A673 (cell line): ENCODE measurements around the gene GNL3. TPM values are rescaled to one million over a fixed set of nuclear protein-coding genes. Genes with fewer than 3 reads are reported as not detected.

Source experiments
- BruUV-seq: library from RNA; stranded (reverse); fragments of 400-500 nt; replicated peaks from 2 replicates; lab custom pipeline; 2021; lab: Mats Ljungman, UMichigan
- CTCF ChIA-PET: fragments of 300-600 bp; sonication (Branson Sonifier 250); formaldehyde crosslinking; loops from one replicate; lab custom pipeline; 2022; ENCODE audit warnings: antibody characterized with exemption; lab: Charles Lee
- POLR2A ChIA-PET: fragments of 300-600 bp; sonication (Branson Sonifier 250); formaldehyde crosslinking; loops from one replicate; lab custom pipeline; 2022; ENCODE audit warnings: antibody characterized with exemption; ENCODE audit not compliant: low non-redundant PET; lab: Charles Lee
- DNase-seq: peaks from one replicate; pipeline ENCODE4 v3.0.0-alpha.2; 2015; ENCODE audit warnings: low spot score
- H3K27ac ChIP-seq: fragments of 200-600 bp; sonication (generic); 2 replicates; pipeline ENCODE4 v1.5.1; 2016; ENCODE audit warnings: mixed run types, low read depth, mild to moderate bottlenecking, mixed read lengths, antibody characterized with exemption, low read length; ENCODE audit not compliant: poor library complexity, severe bottlenecking
- H3K27me3 ChIP-seq: fragments of 200-600 bp; sonication (generic); replicated peaks from 2 replicates; pipeline ENCODE4 v1.6.1; 2017; ENCODE audit warnings: mixed run types, low read depth, mild to moderate bottlenecking, mixed read lengths, antibody characterized with exemption, low read length; ENCODE audit not compliant: insufficient read depth, poor library complexity
- H3K36me3 ChIP-seq: fragments of 200-600 bp; sonication (generic); 2 replicates; pipeline ENCODE4 v1.6.1; 2016; ENCODE audit warnings: mixed run types, mild to moderate bottlenecking, mixed read lengths, antibody characterized with exemption, low read length; ENCODE audit not compliant: insufficient read depth, poor library complexity, severe bottlenecking
- H3K4me1 ChIP-seq: fragments of 200-600 bp; sonication (generic); 2 replicates; pipeline ENCODE4 v1.6.1; 2017; ENCODE audit warnings: mixed run types, mild to moderate bottlenecking, mixed read lengths, antibody characterized with exemption, low read length; ENCODE audit not compliant: insufficient read depth, poor library complexity, severe bottlenecking
- H3K4me3 ChIP-seq: fragments of 200-600 bp; sonication (generic); 2 replicates; pipeline ENCODE4 v1.5.1; 2016; ENCODE audit warnings: low read depth, mixed run types, mild to moderate bottlenecking, mixed read lengths, low read length; ENCODE audit not compliant: poor library complexity, severe bottlenecking
- H3K9me3 ChIP-seq: fragments of 200-600 bp; sonication (generic); 2 replicates; pipeline ENCODE4 v1.6.1; 2016; ENCODE audit warnings: mixed run types, low read depth, mild to moderate bottlenecking, mixed read lengths, antibody characterized with exemption, low read length; ENCODE audit not compliant: poor library complexity, severe bottlenecking
- EZH2 ChIP-seq: fragments of 200-600 bp; sonication (generic); IDR thresholded peaks from 2 replicates; pipeline ENCODE4 v1.6.1; 2017; ENCODE audit warnings: borderline replicate concordance, low read depth, mild to moderate bottlenecking, mixed read lengths, antibody characterized with exemption, low read length; ENCODE audit not compliant: poor library complexity, severe bottlenecking
- intact Hi-C: fragments of 100-400 bp; cut with micrococcal nuclease; formaldehyde crosslinking; loops from one replicate; pipeline ENCODE4 v1.10.0; 2022; ENCODE audit not compliant: unreplicated experiment
- total RNA-seq: library from RNA; stranded (reverse); gene quantifications from 2 replicates; pipeline ENCODE4 v1.2.3, GENCODE V29; 2021
- TF ChIP-seq, protein P1 (sequence below): fragments of 300-800, 200-600 bp; sonication (generic); conservative IDR thresholded peaks from 2 replicates; pipeline ENCODE4 v1.5.1; 2017; ENCODE audit warnings: low read depth, mild to moderate bottlenecking, antibody characterized with exemption, low read length, moderate library complexity, mixed read lengths

GNL3 gene
- total RNA-seq, 1 experiment from 2014 or later, result 110 TPM

GRCh38 chr3:52649461-52650210 lies 36.2 kb upstream of the GNL3 start:
- POLR2A ChIA-PET, result no interaction called here

GRCh38 chr3:52650439-52650838 lies 35.4 kb upstream of the GNL3 start:
- no TSS peak for BruUV-seq
- POLR2A ChIA-PET, result no interaction called here
- Histone ChIP-seq H3K27ac (no peak overlapping the region), H3K27me3 (no peaks in the 10 kb centered on the region), H3K9me3 (no peaks in the 10 kb centered on the region), H3K4me3 (no peak overlapping the region), H3K4me1 (no peaks in the 10 kb centered on the region), H3K36me3 (peaks cover 14% of the 10 kb centered on the region)
- CTCF ChIA-PET, result no interaction called here
- intact Hi-C loops, result no loop called here
- DNase-seq, result no peak
- no peak for TF ChIP-seq EZH2
- TF ChIP-seq, protein P1, sequence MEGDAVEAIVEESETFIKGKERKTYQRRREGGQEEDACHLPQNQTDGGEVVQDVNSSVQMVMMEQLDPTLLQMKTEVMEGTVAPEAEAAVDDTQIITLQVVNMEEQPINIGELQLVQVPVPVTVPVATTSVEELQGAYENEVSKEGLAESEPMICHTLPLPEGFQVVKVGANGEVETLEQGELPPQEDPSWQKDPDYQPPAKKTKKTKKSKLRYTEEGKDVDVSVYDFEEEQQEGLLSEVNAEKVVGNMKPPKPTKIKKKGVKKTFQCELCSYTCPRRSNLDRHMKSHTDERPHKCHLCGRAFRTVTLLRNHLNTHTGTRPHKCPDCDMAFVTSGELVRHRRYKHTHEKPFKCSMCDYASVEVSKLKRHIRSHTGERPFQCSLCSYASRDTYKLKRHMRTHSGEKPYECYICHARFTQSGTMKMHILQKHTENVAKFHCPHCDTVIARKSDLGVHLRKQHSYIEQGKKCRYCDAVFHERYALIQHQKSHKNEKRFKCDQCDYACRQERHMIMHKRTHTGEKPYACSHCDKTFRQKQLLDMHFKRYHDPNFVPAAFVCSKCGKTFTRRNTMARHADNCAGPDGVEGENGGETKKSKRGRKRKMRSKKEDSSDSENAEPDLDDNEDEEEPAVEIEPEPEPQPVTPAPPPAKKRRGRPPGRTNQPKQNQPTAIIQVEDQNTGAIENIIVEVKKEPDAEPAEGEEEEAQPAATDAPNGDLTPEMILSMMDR, result no peak

More at GRCh38 chr3:52649461-52650210, 36.2 kb upstream of the GNL3 start:
- H3K27me3 ChIP-seq, result no peaks in the 10 kb centered on the region
- intact Hi-C loops, result no loop called here
- peaks cover 19% of the 10 kb centered on the region for H3K36me3 ChIP-seq
- H3K4me3 ChIP-seq, result no peak overlapping the region
- BruUV-seq, result no TSS peak
- no peaks in the 10 kb centered on the region for H3K9me3 ChIP-seq
- DNase-seq, result no peak
- no peak for TF ChIP-seq EZH2
- TF ChIP-seq, protein P1, result no peak
- H3K4me1 ChIP-seq, result no peaks in the 10 kb centered on the region
- CTCF ChIA-PET, result no interaction called here
- no peak overlapping the region for H3K27ac ChIP-seq

DNA sequence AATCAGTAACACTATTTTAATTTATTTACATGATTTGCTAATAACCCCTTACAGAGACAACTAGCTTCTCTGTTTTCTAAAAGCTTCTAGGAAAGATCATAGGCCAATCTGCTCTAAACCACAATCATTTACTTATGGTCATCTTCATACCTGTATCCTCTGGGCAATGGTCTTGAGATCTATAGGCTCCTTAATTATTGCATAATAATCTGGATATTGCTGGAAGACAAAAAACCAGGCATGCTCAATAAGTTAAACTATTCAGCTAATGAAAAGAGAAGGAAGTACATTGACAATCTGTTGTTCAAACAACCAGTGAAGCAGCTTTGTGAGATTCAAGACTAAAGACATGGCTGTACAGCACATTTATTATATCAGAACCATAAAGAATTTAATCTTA lies 34.2 kb upstream of the GNL3 start:
- Histone ChIP-seq H3K9me3 (no peaks in the 10 kb centered on the region), H3K27ac (no peak overlapping the region), H3K36me3 (peaks cover 9% of the 10 kb centered on the region), H3K4me1 (no peaks in the 10 kb centered on the region), H3K4me3 (no peak overlapping the region), H3K27me3 (no peaks in the 10 kb centered on the region)
- CTCF ChIA-PET, result no interaction called here
- no TSS peak for BruUV-seq
- intact Hi-C loops, result no loop called here
- POLR2A ChIA-PET, result no interaction called here
- no peak for DNase-seq
- no peak for TF ChIP-seq EZH2
- TF ChIP-seq, protein P1, result no peak
